CD4-positive, CD25-positive, alpha-beta regulatory T cell (primary cell): ENCODE data around the gene UBE2D1. TPM values are rescaled to one million over a fixed set of nuclear protein-coding genes. Genes with fewer than 3 reads are reported as not detected.

Experiments
- ATAC-seq, 2 donors: fragments of 150-1000 bp; cut with Tn5 transposase; one replicate each; pipeline ENCODE4 v1.10.0; 2021; ENCODE audit warnings: low read depth in 2 of 2, moderate number of reproducible peaks in 2 of 2, moderate library complexity in 1 of 2
- DNase-seq, 3 donors: peaks; one replicate each; pipeline versions ENCODE4 v3.0.0 to v3.0.0-alpha.2; 2012 to 2022; ENCODE audit warnings: mixed read lengths in 1 of 3
- H3K27ac ChIP-seq: one replicate; pipeline ENCODE4 v1.7.0; 2013; ENCODE audit warnings: mild to moderate bottlenecking, low read length; ENCODE audit not compliant: insufficient read depth, poor library complexity, severe bottlenecking
- H3K27me3 ChIP-seq: one replicate; pipeline ENCODE4 v1.7.0; 2013; ENCODE audit warnings: low read length; ENCODE audit not compliant: control insufficient read depth, insufficient read depth
- H3K36me3 ChIP-seq: one replicate; pipeline ENCODE4 v1.7.0; 2013; ENCODE audit warnings: mild to moderate bottlenecking, low read length, moderate library complexity; ENCODE audit not compliant: control insufficient read depth, insufficient read depth
- H3K4me1 ChIP-seq: 2 replicates; pipeline ENCODE4 v1.7.0; 2013; ENCODE audit warnings: mild to moderate bottlenecking, low read length; ENCODE audit not compliant: insufficient read depth, control insufficient read depth, poor library complexity, severe bottlenecking
- H3K4me3 ChIP-seq: one replicate; pipeline ENCODE4 v1.7.0; 2013; ENCODE audit warnings: low read depth, mild to moderate bottlenecking, low read length, moderate library complexity
- H3K9me3 ChIP-seq, 2 experiments: 1 replicate in 1 of 2; 2 replicates in 1 of 2; pipeline ENCODE4 v1.7.0; 2013; ENCODE audit warnings: low read length in 2 of 2, mild to moderate bottlenecking in 1 of 2, moderate library complexity in 1 of 2; ENCODE audit not compliant: control insufficient read depth in 2 of 2
- H3K27ac Mint-ChIP-seq, 3 donors: one replicate each; pipeline ENCODE4 v1.8.0; 2020 to 2022; ENCODE audit warnings: mild to moderate bottlenecking in 3 of 3, mixed read lengths in 3 of 3, moderate library complexity in 2 of 3
- H3K27me3 Mint-ChIP-seq: one replicate; pipeline ENCODE4 v1.8.0; 2022; ENCODE audit warnings: mild to moderate bottlenecking, mixed read lengths
- H3K36me3 Mint-ChIP-seq: one replicate; pipeline ENCODE4 v1.8.0; 2020; ENCODE audit warnings: mixed read lengths
- H3K4me1 Mint-ChIP-seq, 4 donors: one replicate each; pipeline ENCODE4 v1.8.0; 2020 to 2022; ENCODE audit warnings: mixed read lengths in 4 of 4, mild to moderate bottlenecking in 1 of 4
- H3K4me3 Mint-ChIP-seq, 4 donors: one replicate each; pipeline ENCODE4 v1.8.0; 2020 to 2022; ENCODE audit warnings: mild to moderate bottlenecking in 4 of 4, mixed read lengths in 4 of 4, moderate library complexity in 3 of 4
- H3K9me3 Mint-ChIP-seq, 7 donors: one replicate each; pipeline ENCODE4 v1.8.0; 2020 to 2022; ENCODE audit warnings: mixed read lengths in 7 of 7, mild to moderate bottlenecking in 3 of 7, moderate library complexity in 2 of 7
- polyA plus RNA-seq, 4 donors: library from polyadenylated mRNA; unstranded; fragments of 300-500 nt; fragmentation: Illumina TruSeq; gene quantifications; one replicate each; pipeline ENCODE4 v1.2.3, GENCODE V29; 2021
- total RNA-seq: library from RNA; stranded (reverse); gene quantifications from one replicate; pipeline ENCODE4 v1.2.3, GENCODE V29; 2022

Gene UBE2D1
- total and polyA plus RNA-seq, 5 donors from 2014 or later = 11.5 to 22.2 (median 19.4) TPM

DNA sequence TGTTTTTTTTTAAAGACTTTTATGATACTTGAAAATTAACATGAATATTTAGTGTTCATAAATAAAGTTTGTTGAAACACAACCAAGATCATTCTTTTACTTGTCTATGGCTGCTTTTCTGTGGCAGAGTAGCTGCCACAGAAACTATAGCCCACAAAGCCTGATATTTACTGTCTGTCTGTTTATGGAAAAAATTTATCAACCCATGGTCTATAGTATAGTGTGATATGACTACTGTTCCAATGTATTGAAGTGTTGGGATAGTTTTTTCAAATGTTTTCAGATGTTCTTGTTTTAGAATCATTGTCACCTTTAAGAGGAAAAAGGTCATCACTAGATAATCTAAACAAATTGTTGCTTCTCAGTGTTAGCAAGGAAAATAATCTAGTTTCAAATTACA lies 61.3 kb downstream of the UBE2D1 start:
- Mint-ChIP-seq H3K4me1 (peaks cover 0 to 16% (median 11%) of the 10 kb centered on the region in 4 donors), H3K9me3 (peaks cover 0 to 1% (median 0%) of the 10 kb centered on the region in 7 donors), H3K36me3 (peaks cover 49% of the 10 kb centered on the region), H3K4me3 (no peak overlapping the region), H3K27me3 (no peaks in the 10 kb centered on the region), H3K27ac (no peak overlapping the region)
- DNase-seq (no peak), ATAC-seq (no peak)
- Histone ChIP-seq H3K4me3 (no peak overlapping the region), H3K9me3 (no peaks in the 10 kb centered on the region), H3K36me3 (peaks cover 67% of the 10 kb centered on the region), H3K27me3 (no peaks in the 10 kb centered on the region), H3K4me1 (no peaks in the 10 kb centered on the region), H3K27ac (no peak overlapping the region)

DNA sequence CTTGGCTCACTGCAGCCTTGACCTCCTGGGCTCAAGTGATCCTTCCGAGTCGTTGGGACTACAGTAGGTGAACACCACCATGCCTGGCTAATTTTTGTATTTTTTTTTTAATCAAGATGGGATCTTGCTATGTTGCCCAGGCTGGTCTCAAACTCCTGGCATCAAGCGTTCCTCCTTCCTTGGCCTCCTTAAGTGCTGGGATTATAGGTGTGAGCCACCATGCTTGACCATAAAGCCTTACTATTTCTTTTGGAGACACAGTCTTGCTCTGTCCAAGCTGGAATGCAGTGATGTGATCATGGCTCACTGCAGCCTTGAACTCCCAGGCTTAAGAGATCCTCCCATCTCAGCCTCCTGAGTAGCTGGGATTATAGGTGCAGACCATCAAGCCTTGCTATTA lies 63.0 kb downstream of the UBE2D1 start:
- H3K4me3 Mint-ChIP-seq = no peak overlapping the region
- H3K27ac Mint-ChIP-seq = no peak overlapping the region
- Histone ChIP-seq H3K27me3 (no peaks in the 10 kb centered on the region), H3K27ac (no peak overlapping the region), H3K9me3 (no peaks in the 10 kb centered on the region), H3K36me3 (peaks cover 51% of the 10 kb centered on the region), H3K4me1 (no peaks in the 10 kb centered on the region), H3K4me3 (no peak overlapping the region)
- peaks cover 0 to 1% (median 0%) of the 10 kb centered on the region in 7 donors for H3K9me3 Mint-ChIP-seq
- ATAC-seq (no peak), DNase-seq (no peak)
- H3K36me3 Mint-ChIP-seq = peaks cover 44% of the 10 kb centered on the region
- peaks cover 0 to 4% (median 0%) of the 10 kb centered on the region in 4 donors for H3K4me1 Mint-ChIP-seq
- H3K27me3 Mint-ChIP-seq = no peaks in the 10 kb centered on the region

DNA sequence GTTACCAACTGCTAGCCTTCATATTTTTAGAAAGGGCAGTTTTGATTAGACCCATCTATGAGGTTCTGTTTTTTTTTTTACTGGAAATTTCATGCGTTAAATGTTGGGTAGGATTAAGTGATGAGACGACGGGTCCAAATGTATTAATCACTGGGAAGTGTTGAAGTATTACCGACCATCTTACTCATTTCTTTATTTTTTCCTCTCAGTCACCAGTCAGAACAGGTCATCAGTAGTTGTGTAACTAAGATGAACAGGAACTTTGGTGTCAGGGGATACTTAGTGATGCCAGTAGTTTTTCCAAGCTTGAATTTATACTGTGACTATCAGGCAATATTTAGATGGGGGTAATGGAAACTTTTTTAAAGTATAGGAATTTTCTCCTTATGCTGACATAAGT lies 64.6 kb downstream of the UBE2D1 start:
- Mint-ChIP-seq H3K4me1 (no peaks in the 10 kb centered on the region), H3K9me3 (peaks cover 0 to 1% (median 0%) of the 10 kb centered on the region in 7 donors), H3K27me3 (no peaks in the 10 kb centered on the region), H3K4me3 (no peak overlapping the region), H3K36me3 (peaks cover 33% of the 10 kb centered on the region), H3K27ac (no peak overlapping the region)
- no peak overlapping the region for H3K4me3 ChIP-seq
- no peak for ATAC-seq
- H3K27ac ChIP-seq = no peak overlapping the region
- no peaks in the 10 kb centered on the region for H3K9me3 ChIP-seq
- peaks cover 37% of the 10 kb centered on the region for H3K36me3 ChIP-seq
- H3K27me3 ChIP-seq = no peaks in the 10 kb centered on the region
- DNase-seq = no peak
- no peaks in the 10 kb centered on the region for H3K4me1 ChIP-seq

DNA sequence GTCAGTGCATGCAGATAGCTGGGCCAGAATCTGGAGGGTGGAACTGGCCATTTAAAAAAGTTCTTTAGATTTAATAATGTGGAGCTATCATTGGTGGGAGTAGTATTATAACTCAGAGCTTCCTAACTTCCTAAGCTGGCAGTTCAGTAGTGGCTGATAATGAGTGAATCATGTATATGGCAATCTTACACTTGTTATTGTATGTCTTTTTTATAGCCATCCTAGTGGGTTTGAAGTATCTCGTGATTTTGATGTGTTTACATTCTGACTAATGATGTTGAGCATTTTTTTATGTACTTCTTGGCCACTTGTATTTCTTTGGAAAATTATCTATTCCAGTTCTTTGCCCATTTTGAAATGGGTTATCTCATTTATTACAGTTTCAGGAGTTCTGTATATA lies 65.8 kb downstream of the UBE2D1 start:
- Histone ChIP-seq H3K27ac (no peak overlapping the region), H3K27me3 (no peaks in the 10 kb centered on the region), H3K4me1 (no peaks in the 10 kb centered on the region), H3K4me3 (no peak overlapping the region), H3K9me3 (no peaks in the 10 kb centered on the region), H3K36me3 (peaks cover 25% of the 10 kb centered on the region)
- no peak overlapping the region for H3K27ac Mint-ChIP-seq
- peaks cover 24% of the 10 kb centered on the region for H3K36me3 Mint-ChIP-seq
- H3K4me1 Mint-ChIP-seq = peaks cover 0 to 3% (median 0%) of the 10 kb centered on the region in 4 donors
- peaks cover 0 to 1% (median 0%) of the 10 kb centered on the region in 7 donors for H3K9me3 Mint-ChIP-seq
- H3K4me3 Mint-ChIP-seq = no peak overlapping the region
- ATAC-seq (no peak), DNase-seq (no peak)
- no peaks in the 10 kb centered on the region for H3K27me3 Mint-ChIP-seq

DNA sequence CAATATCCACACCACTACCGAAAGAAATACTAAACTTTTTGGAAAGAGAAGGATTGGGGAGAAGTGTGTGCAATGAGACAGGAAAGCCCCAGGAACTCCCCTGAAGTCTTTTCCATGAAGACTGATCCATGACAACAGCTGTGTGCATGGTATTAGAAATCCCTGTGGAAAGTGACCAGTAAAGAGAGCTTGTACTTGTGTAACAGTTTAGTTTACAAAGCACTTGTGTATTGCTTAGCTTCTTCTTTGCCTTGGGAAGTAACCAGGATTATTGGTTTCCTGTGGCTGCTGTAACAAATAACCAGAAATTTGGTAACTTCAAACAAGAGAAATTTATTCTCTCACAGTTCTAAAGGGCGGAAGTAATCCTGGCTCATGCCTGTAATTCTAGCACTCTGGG lies 69.2 kb downstream of the UBE2D1 start:
- Histone ChIP-seq H3K9me3 (no peaks in the 10 kb centered on the region), H3K27me3 (no peaks in the 10 kb centered on the region), H3K4me1 (no peaks in the 10 kb centered on the region), H3K36me3 (no peaks in the 10 kb centered on the region), H3K27ac (no peak overlapping the region), H3K4me3 (no peak overlapping the region)
- Mint-ChIP-seq H3K36me3 (peaks cover 16% of the 10 kb centered on the region), H3K27ac (no peak overlapping the region), H3K9me3 (peaks cover 0 to 1% (median 0%) of the 10 kb centered on the region in 7 donors), H3K4me3 (no peak overlapping the region), H3K27me3 (no peaks in the 10 kb centered on the region), H3K4me1 (peaks cover 0 to 3% (median 0%) of the 10 kb centered on the region in 4 donors)
- no peak for DNase-seq
- no peak for ATAC-seq

DNA sequence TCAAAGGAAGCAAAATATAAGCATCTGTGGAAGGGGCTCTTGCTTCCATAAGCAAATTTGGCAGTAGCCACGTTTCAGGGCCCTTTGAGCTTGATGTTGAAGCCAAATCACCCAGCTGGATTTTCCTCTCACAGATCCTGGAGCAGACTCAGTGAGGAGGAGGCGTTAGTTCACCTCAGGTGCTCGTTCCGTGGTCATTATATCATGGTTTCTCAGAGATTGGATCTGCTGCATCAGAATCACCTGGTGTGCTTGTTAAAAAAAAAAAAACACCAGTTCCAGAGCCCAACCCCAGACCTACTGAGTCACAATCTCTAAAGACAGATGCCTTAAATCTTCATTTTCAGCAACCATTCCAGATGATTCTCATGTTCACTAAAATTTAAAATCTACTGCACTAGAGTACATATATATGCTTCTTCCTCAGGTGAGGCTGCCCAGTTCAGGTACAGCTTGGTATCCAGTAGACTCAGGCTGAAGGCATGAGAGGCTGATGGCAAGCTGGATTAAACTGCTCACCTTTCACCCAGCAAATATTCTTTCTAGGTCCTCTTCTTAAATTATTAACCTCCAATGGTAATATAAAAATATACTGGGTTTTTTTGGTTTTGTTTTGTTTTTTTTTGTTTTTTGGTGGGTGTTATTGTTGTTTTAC lies 75.3 kb downstream of the UBE2D1 start:
- DNase-seq = no peak
- Mint-ChIP-seq H3K4me1 (no peaks in the 10 kb centered on the region), H3K36me3 (no peaks in the 10 kb centered on the region), H3K9me3 (peaks cover 0 to 3% (median 0%) of the 10 kb centered on the region in 7 donors), H3K4me3 (no peak overlapping the region), H3K27me3 (peaks cover 10% of the 10 kb centered on the region), H3K27ac (peak overlapping the region in 1 of 3 donors; percentile 22)
- Histone ChIP-seq H3K9me3 (no peaks in the 10 kb centered on the region), H3K27me3 (peaks cover under 1% of the 10 kb centered on the region), H3K4me1 (no peaks in the 10 kb centered on the region), H3K4me3 (no peak overlapping the region), H3K36me3 (no peaks in the 10 kb centered on the region), H3K27ac (no peak overlapping the region)
- no peak for ATAC-seq

DNA sequence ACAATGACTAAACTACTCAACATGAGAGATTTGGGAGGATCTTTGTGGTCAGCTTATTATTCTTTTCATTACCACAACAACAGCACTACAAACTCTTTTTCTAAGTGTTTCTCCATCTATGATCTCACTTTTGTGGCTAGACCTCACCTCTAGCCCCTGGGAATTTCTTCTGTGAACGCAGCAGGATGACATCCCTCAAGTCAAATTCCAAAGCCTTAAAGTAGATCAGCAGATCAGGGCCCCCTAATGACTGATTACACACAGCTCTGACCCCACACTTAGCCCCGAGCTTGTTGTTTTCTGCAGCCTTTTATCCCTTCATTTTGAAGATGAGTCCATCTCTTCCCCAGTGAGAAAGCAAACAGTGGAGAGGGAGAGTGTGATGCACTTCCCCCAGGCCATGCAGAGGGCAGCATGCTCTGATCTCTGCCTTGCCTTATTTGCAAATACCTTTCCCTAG lies 77.7 kb downstream of the UBE2D1 start:
- Mint-ChIP-seq H3K27me3 (peaks cover 16% of the 10 kb centered on the region), H3K27ac (no peak overlapping the region), H3K4me3 (no peak overlapping the region), H3K9me3 (peaks cover 0 to 3% (median 0%) of the 10 kb centered on the region in 7 donors), H3K36me3 (no peaks in the 10 kb centered on the region), H3K4me1 (no peaks in the 10 kb centered on the region)
- peaks cover 3% of the 10 kb centered on the region for H3K27me3 ChIP-seq
- no peak for DNase-seq
- H3K9me3 ChIP-seq = no peaks in the 10 kb centered on the region
- H3K4me1 ChIP-seq = no peaks in the 10 kb centered on the region
- no peaks in the 10 kb centered on the region for H3K36me3 ChIP-seq
- H3K4me3 ChIP-seq = no peak overlapping the region
- H3K27ac ChIP-seq = no peak overlapping the region
- ATAC-seq = no peak
